AG09319 (cell line): ENCODE data around the gene CDK8.

ENCODE experiments used
- DNase-seq: peaks from one replicate; pipeline ENCODE4 v3.0.0-alpha.2; 2010; ENCODE audit warnings: low read depth; ENCODE audit errors: extremely low read depth
- TF ChIP-seq, protein P1 (sequence below): IDR thresholded peaks from 2 replicates; pipeline ENCODE4 v1.5.1; 2011; ENCODE audit warnings: low read depth, mild to moderate bottlenecking, inconsistent platforms, low read length, moderate library complexity

Gene CDK8

DNA sequence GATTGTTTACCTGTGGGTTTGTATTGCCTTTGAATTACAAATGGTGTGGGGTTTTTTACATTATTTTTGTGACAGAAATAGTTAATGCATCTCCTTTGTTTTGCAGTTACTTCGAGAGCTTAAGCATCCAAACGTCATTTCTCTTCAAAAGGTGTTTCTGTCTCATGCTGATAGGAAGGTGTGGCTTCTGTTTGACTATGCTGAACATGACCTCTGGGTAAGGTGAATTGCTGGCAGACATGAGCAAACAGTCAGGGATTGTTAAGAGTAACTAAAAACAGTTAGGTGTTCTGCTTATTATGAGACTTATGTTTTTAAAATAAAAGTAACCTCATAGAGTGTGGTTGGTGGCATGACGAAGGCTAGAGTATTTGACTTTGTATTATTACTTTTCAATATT is 95.0 kb downstream of the CDK8 start:
- DNase-seq = no peak
- TF ChIP-seq, protein P1, sequence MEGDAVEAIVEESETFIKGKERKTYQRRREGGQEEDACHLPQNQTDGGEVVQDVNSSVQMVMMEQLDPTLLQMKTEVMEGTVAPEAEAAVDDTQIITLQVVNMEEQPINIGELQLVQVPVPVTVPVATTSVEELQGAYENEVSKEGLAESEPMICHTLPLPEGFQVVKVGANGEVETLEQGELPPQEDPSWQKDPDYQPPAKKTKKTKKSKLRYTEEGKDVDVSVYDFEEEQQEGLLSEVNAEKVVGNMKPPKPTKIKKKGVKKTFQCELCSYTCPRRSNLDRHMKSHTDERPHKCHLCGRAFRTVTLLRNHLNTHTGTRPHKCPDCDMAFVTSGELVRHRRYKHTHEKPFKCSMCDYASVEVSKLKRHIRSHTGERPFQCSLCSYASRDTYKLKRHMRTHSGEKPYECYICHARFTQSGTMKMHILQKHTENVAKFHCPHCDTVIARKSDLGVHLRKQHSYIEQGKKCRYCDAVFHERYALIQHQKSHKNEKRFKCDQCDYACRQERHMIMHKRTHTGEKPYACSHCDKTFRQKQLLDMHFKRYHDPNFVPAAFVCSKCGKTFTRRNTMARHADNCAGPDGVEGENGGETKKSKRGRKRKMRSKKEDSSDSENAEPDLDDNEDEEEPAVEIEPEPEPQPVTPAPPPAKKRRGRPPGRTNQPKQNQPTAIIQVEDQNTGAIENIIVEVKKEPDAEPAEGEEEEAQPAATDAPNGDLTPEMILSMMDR = no peak

GRCh38 chr13:26362261-26362660 is 108.3 kb downstream of the CDK8 start:
- TF ChIP-seq, protein P1 = no peak
- DNase-seq = no peak

- TF ChIP-seq, protein P1 = no peak
- DNase-seq = no peak
Measured at GRCh38 chr13:26370553-26370952, 116.6 kb downstream of the CDK8 start.

DNA sequence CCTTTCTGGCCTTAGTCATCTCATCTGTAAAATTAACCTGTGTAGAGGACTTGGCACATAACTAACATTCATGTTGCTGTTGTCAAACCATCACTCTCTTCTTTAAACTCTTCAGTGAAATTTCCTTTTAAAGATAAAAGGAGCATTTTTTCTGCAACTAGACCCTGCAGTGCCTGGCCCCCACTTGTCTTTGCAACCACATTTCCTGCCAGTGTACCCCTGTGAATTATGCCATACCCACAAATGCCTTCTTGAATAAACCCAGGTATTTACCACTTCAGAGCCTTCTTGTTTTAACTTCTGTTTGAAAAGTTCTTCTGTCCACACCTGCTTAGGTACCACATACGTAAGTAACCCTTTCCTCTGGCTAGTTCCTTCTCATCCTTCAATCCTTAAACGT is 118.8 kb downstream of the CDK8 start:
- TF ChIP-seq, protein P1 = no peak
- DNase-seq = no peak

DNA sequence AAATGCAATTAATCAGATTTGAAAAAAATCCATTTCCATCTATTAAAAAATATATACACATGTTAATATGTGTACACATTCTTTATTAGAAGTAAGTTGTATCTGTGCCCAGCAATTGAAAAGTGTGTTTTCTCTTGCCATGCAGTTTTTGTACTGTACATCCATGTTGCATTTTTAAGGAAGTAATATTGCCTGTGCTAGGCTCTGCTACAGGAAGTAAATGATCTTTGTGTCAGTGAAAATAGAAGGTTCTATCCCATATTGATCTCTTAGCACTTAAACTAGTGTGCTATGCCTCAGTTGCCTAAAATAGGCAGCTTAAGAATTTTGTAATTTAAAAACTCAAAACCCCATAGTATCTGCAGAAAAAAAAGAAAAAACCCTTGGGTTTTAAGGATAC is 122.5 kb downstream of the CDK8 start:
- DNase-seq = no peak
- TF ChIP-seq, protein P1 = no peak

DNA sequence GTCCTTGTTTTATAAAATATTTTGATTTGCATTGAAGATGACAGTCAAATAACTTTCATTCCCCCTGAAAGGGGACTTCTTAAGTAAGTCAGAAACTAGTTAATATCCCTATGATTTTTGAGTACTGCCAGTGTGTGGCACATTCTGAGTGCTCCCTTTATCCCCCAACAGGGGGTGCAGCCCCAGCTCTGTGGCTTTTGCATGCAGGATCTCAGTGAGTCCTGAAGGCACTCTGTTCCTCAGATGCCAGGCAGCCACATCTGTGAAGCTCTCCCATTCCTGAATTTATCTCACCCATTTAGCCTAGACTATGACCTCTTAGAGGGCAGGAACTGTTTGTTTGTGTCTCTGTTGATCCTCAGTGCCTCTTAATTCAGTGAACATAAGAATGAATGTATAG is 123.1 kb downstream of the CDK8 start:
- no peak for DNase-seq
- TF ChIP-seq, protein P1 = peak; percentile 28

DNA sequence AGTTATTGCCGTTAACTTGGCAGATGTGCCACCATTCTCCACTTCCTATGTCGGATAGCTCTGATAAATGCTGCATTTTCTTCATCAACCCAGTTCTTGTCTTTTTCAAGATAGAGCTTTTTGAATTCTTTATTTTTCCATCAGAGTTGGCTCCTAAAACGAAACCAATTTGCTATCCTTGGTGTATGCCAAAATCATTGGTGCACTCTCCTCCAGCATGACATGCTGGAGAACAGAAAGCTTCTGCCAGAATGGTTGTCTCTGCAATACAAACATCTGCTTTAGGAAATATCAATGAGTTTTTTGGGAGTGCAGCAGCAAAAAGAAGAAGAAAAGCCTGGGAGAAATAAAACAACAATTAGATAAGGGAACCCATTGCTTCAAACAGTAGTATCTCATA is 124.2 kb downstream of the CDK8 start:
- no peak for DNase-seq
- TF ChIP-seq, protein P1 = no peak
